GM04503 (cell line): ENCODE results near the gene CFHR2.

Experiments used
- DNase-seq: peaks from one replicate; pipeline ENCODE4 v3.0.0-alpha.2; 2012; ENCODE audit warnings: low read depth

The CFHR2 gene

GRCh38 chr1:197001828-197002227, 58.3 kb downstream of the CFHR2 start:
- no peak for DNase-seq

GRCh38 chr1:197003132-197003531, 59.6 kb downstream of the CFHR2 start:
- DNase-seq, result no peak

- no peak for DNase-seq
Measured at GRCh38 chr1:197008861-197009260, 65.3 kb downstream of the CFHR2 start.
